Measurements from ENCODE around the gene UNCX.
"Not testable (repeated sequence)": the region's sequence is repeated elsewhere in the genome, so short reads cannot be mapped to it uniquely, and the experiment has no call there.

UNCX gene

DNA sequence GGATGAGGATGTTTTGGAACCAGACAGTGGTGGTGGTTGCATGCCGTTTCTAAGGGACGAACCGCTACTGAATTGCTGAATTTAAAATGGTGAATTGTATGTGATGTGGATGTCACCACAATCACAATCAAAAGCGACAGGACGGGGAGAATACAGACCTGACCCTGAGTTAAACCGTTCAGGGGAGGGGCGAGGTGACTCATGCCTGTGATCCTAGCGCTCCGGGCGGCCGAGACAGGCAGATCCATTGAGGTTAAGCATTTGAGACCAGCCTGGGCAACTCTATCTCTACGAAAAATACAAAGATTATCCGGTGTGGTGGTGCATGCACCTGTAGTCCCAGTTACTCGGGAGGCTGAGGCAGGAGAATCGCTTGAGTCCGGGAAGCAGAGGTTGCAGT, 46.4 kb downstream of the UNCX start:
- no peak for DNase-seq

DNA sequence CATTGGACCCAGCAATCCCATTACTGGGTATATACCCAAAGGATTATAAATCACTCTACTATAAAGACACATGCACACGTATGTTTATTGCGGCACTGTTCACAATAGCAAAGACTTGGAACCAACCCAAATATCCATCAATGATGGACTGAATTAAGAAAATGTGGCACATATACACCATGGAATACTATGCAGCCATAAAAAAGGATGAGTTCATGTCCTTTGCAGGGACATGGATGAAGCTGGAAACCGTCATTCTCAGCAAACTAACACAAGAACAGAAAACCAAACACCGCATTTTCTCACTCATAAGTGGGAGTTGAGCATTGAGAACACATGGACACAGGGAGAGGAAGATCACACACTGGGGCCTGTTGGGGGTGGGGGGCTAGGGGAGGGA, 47.2 kb downstream of the UNCX start:
- not testable (repeated sequence) for DNase-seq

DNA sequence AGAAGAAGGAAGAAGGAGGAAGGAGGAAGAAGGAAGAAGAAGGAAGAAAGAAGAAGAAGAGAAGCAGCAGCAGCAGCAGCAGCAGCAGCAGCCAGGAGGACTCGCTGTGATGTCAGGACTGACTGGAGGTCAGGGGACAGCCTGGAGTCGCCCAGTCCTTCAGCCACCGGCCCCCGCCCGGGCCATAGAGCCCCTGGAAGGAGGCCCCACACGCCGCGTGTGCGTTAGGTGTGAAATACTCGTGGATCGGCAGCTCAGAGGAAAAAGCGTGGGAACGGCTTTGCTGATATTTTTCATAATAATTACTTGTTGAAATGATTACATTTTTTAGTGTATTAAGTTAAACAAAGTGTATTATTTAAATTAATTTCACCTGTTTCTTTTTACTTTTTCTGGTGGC, 48.4 kb downstream of the UNCX start:
- DNase-seq: no peak

DNA sequence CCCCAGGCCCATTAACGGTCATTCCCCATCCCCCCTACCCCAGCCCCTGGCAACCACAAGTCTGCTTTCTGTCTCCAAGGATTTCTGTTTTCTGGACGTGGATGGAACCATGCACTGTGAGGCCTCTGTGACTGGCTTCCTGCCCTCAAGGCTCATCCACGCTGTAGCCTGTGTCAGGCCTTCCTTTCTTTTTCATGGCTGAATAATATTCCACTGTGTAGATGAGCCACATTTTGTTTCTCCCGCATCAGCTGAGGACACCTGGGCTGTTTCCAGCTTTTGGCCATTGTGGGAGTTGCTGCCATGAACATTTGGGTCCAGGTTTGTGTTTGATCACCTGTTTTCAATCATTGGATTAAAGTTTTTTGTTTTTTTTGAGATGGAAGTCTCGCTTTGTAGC, 50.0 kb downstream of the UNCX start:
- no peak for DNase-seq

DNA sequence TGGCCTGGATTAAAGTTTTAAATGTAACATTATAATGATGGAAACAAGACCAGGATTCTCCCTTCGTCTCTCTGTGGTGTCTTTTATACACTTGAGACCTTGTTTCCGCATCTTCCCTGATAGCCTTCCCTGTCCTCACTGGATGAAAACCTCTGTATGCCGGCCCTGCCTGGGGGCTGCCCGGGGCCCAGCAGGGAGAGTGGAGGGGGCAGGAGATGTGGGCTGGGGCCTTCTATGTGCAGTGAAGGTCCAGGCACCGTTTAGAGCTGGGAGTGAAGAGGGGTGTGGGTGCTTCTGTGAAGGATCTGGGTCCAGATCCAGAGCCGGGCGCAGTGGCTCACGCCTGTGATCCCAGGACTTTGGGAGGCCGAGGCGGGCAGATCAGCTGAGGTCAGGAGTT, 50.7 kb downstream of the UNCX start:
- no peak for DNase-seq

DNA sequence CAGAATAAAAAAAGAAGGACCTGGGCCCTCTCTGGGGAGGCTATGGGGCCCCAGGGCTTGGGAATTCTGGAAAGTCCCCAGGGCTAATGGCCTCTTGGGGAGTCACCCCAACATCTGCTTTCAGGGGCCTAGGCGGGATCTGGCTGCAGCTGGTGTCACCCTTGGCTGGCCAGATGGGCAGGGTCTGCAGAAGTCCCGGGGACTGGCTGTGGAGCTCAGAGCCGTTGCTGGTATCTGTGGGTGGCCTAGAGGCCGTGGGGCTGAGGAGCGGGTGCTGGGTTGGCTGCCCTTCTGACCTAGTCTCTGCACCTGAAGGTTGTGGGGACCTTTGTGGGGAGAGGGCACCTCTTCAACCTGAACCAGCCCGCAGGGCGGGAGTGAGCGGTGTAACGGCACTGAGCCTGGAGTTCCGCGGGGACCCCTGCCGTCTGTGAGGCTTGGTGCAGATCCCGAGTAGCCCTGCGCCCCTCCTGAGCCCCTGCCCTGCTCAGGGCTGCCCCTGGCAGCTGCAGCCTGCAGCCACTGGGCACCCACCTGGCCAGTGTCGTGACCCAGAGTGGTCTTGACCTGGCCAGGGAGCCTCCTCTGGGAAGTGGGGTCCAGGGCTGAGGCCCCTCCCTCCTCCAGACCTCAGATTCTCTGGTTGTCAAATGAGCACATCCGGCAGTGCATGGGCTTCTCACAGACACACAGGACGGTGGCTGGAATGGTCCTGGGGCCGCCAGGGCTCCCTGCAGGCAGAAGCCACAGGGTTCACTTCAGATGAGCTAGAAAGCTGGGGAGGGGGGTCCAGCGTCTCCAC, 51.5 kb downstream of the UNCX start:
- no peak for DNase-seq

DNA sequence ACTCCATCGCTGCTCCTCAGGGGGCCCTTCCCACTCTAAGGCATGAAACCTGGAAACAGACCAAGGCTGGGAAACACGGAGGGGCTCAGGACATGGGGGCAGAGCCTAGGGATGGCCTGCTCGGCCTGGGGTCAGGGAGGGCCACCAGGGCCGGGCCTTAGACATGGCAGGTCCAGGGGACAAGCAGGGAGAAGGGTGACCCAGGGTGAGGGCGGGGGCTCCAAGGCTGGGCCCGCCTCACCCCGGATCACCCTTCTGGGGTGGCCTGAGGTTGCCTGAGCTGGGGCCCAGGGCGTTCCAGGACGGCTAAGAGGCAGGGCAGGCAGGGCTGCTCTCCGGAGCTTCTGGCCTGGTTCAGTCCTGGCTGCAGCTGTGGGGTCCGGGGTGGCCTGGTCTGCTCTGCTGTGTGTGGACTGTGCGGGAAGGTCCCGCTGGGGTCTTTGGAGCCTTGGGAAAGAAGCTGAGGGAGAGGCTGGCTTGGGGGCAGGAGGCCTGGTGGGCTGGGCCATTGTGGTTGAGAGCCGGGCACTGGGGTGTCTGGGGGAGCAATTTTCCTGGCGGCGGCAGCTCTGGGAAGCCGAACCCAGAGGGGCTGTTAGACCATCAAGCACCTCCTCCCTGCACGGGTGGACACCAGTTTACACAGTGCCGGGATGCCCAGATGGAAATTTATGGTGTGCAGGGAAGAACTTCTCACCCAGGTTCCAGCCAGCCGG, 52.2 kb downstream of the UNCX start:
- DNase-seq: no peak

DNA sequence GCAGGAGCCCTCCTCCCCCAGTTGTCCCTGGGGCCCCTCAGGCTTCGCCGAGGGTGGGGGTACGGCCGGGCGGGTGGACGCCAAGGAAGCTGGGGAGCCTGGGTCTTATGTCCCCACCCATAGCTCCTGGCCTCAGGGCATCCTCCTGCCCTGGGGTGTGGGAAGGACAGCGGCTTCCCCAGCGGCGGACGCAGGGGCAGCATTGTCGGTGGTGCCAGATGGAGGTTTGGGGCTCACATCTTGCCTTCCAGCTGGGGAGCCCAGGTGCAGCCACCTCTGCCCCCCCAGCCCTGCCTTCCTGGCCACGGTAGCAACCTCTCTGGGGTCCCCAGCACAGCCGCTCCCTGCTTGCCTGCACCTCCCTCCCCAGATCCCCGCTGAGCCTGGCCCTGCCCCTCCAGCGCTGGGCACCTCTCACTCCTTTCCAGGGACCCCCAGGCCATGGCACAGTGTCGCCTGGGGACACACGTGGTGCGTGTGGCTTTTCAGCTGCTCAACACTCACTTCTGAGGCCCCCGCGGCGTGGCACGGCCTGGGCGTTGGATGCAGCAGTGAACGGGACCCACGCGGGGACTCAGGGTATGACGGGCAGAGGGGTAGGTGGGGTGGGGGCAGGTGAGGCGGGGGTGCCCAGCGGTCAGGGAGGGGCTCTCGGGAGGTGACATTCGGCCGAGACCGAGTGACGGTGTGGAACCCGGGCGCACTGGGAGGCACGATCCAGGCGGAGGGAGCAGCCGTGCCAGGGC, 53.1 kb downstream of the UNCX start:
- no peak for DNase-seq

All from activated CD8-positive, alpha-beta memory T cell treated with anti-CD3 and anti-CD28 coated beads, Interleukin-2, amount 50 U/mL, for 48 hours (primary cell).